IPS-18a (cell line): ENCODE results near the gene TNFRSF21.

Experiments used
- H3K27ac ChIP-seq: one replicate; pipeline ENCODE4 v1.5.1; 2013; ENCODE audit warnings: low read length
- H3K27me3 ChIP-seq: one replicate; pipeline ENCODE4 v1.6.1; 2013; ENCODE audit warnings: mild to moderate bottlenecking, low read length; ENCODE audit not compliant: control insufficient read depth, insufficient read depth
- H3K36me3 ChIP-seq: one replicate; pipeline ENCODE4 v1.6.1; 2013; ENCODE audit warnings: low read depth, low read length; ENCODE audit not compliant: control insufficient read depth
- H3K4me1 ChIP-seq: one replicate; pipeline ENCODE4 v1.6.1; 2013; ENCODE audit warnings: low read depth, low read length; ENCODE audit not compliant: control insufficient read depth
- H3K4me3 ChIP-seq: one replicate; pipeline ENCODE4 v1.5.1; 2013; ENCODE audit warnings: low read length
- H3K9ac ChIP-seq: one replicate; pipeline ENCODE4 v1.6.1; 2013; ENCODE audit warnings: mild to moderate bottlenecking, low read length, moderate library complexity
- H3K9me3 ChIP-seq: one replicate; pipeline ENCODE4 v1.6.1; 2013; ENCODE audit warnings: low read depth, low read length; ENCODE audit not compliant: control insufficient read depth

The TNFRSF21 gene

DNA sequence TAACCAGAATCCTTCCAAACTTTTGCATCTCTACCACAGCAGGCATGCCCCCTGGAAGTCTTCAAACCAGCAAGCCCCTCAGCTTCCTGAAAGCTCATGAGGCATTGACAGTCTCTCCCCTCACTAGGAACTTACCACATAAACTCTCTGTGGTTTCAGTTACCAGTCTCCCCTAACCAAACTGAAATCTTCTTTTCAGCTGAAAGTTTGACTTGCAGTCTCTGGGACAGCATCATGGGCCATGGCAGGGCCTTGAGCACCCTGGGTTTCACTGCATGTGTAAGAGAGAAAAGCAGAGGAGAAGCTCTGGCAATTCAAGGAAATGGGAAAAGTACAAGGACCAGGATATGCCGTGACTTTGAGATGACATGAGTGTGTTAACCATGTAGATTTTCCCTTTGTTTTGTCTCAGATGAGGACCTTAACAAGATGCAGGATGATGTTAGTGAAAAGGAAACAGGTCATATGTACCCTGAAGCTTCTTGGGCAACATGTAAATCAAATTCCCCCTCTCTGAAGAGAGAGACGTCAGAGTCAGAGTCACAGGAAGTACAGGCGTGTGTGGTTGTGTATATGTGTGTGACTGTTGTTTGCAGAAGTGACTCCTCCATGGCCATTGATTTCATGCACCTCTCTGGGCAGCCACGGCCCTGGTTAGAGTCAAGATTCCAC is 106.3 kb downstream of the TNFRSF21 start:
- H3K9ac ChIP-seq = no peak overlapping the region
- H3K9me3 ChIP-seq = no peaks in the 10 kb centered on the region
- no peak overlapping the region for H3K27ac ChIP-seq
- H3K4me3 ChIP-seq = no peak overlapping the region
- H3K27me3 ChIP-seq = no peaks in the 10 kb centered on the region
- H3K4me1 ChIP-seq = no peaks in the 10 kb centered on the region
- H3K36me3 ChIP-seq = no peaks in the 10 kb centered on the region

DNA sequence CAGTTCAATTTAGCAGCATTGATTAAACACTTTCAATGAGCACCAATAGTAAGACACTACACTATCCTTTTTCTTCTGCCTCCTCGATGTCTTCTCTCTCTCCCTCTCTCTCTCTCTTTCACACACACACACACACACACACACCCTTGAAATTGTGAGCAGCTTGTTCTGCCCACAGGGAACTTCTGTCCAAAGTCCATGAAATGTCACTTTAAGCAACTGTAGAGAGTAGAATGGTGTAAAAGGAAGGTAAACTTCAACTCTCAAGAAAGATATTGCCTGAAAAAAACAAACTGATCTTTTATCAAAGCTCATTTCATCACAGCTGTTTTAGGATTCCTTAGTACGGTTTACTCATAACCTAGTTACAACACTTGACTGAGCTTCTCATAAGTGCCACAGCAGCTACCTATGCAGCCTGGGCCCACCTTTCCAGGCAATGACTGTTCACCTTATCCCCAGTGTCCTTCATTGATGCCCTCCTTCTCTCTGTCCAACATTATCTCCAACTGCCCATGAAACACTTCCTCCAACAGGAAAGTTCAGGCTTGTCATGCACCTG is 107.0 kb downstream of the TNFRSF21 start:
- Histone ChIP-seq H3K4me1 (no peaks in the 10 kb centered on the region), H3K4me3 (no peak overlapping the region), H3K27ac (no peak overlapping the region), H3K27me3 (no peaks in the 10 kb centered on the region), H3K9me3 (no peaks in the 10 kb centered on the region), H3K36me3 (no peaks in the 10 kb centered on the region), H3K9ac (no peak overlapping the region)

DNA sequence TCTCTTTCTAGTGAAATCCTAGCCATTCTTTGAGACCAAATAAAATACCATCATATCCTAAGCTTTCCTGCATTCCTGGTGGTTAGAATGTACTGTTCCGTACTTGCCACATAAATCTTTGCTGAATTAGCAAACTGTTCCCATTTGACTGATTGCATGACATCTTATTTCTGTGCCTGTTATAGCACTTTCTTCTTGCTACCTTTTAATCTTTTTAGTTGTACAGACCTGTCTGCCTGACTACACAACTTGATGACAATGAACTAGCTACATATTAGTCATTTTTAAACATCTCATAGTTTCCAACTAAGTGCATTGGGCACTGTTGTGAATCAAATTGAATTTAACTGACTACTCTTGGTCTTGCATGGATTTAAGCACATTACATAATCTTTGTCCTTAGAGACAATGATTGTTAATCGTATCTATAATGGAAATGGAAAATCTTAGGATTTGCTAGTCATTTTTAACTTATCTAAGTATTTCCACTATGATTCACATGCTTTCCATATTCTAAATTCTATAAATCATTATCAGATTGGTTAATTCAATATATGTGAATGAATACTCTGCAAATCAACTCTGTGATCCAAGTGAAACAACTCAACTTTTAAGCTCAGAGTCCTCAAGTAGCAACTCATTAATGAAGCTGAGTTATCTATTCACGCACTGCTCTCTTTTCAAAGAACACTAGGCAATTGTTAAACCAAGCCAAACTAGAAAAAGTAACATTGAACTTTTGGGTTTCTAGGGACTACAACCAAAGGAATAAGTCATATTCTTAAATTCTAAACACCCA is 109.0 kb downstream of the TNFRSF21 start:
- H3K4me3 ChIP-seq = no peak overlapping the region
- no peaks in the 10 kb centered on the region for H3K9me3 ChIP-seq
- H3K4me1 ChIP-seq = no peaks in the 10 kb centered on the region
- no peaks in the 10 kb centered on the region for H3K27me3 ChIP-seq
- no peaks in the 10 kb centered on the region for H3K36me3 ChIP-seq
- no peak overlapping the region for H3K9ac ChIP-seq
- H3K27ac ChIP-seq = no peak overlapping the region

DNA sequence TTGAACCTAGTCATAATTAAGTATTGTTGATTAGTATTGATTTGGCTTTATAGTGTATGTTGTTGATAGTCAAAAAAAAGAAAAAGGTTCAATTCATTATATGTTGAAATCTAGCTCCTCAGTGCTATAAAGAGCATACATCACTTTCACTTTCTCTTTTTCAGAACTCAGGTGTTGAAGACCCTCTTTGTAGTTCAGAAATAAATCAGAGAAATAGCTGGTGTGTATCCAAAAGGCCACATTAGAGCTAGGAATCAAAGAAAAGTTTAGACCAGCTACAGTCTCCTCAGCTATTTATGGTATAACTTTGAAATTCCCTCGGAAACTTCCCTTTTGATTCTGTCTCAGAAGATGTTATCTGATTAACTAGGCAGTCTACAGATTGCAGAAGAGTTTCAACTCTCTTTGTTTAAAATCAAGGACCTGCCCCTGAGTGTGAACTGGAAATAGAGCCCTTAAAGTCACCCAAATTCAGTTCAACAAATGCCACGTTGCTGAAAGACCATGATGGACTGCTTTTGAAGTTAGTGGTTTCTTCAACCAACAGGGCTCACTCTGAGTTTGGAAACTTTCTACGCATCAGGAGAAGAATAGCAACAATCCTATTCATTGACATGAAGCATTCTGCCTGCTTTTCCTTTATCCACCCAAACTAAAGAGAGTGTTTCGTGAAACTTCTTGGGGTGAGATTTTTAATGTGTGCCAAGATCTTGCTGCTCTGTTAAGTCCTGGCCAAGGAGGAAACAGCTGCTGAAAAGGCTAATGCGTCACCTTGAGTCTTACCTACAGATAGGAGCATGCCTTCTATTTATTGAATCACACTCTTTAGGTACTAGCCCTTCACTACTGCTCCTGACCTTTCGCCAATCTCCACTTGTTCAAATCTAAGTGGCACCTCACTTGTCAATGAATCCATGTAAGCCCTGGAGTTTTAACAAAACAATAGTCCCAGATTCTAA is 111.7 kb downstream of the TNFRSF21 start:
- Histone ChIP-seq H3K27ac (no peak overlapping the region), H3K9me3 (no peaks in the 10 kb centered on the region), H3K27me3 (no peaks in the 10 kb centered on the region), H3K4me1 (no peaks in the 10 kb centered on the region), H3K36me3 (no peaks in the 10 kb centered on the region), H3K9ac (no peak overlapping the region), H3K4me3 (no peak overlapping the region)

DNA sequence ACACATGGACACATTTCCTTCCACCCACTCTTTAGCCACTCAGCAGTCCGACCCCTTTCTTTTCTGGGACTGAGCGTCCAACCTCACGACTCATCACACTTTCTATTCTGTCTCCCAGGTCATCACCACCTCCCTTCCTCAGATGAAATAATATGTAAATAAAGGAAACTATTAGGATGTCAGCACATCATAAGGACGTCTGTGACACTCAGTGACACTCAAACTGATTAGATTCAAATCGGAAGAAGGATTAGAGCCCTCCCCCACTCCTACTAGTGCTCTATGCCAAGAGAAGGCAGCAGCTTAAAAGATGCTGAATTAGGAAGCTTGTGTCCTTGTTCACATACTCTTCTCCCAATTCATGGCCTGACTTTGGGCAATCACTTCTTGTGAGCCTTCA is 113.6 kb downstream of the TNFRSF21 start:
- Histone ChIP-seq H3K27me3 (no peaks in the 10 kb centered on the region), H3K4me3 (no peak overlapping the region), H3K4me1 (no peaks in the 10 kb centered on the region), H3K27ac (no peak overlapping the region), H3K9me3 (no peaks in the 10 kb centered on the region), H3K9ac (no peak overlapping the region), H3K36me3 (no peaks in the 10 kb centered on the region)

GRCh38 chr6:47195011-47195650 is 114.6 kb downstream of the TNFRSF21 start:
- no peaks in the 10 kb centered on the region for H3K36me3 ChIP-seq
- H3K4me3 ChIP-seq = no peak overlapping the region
- no peaks in the 10 kb centered on the region for H3K4me1 ChIP-seq
- H3K9ac ChIP-seq = no peak overlapping the region
- H3K27ac ChIP-seq = no peak overlapping the region
- no peaks in the 10 kb centered on the region for H3K27me3 ChIP-seq
- no peaks in the 10 kb centered on the region for H3K9me3 ChIP-seq

DNA sequence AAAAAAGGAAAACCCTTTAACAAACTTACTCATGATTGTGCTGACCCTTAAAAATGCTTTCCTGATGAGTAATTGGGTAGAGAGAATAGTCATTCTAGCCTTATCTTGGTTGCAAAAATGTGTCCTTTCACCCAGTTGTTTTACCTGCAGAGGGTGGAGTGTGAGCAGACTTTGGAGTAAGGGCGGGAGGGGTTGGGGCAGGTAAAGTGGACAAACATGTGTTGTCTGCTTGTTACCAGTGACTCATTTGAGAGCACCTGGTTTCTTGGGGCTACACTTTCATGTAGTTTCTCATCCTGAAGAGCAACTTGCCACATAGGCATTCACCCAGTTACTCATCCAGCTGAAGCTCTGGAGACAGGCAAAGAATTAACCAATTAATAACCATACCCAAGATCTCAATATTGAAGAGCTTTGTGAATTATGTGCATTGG is 121.1 kb downstream of the TNFRSF21 start:
- Histone ChIP-seq H3K4me1 (no peaks in the 10 kb centered on the region), H3K27ac (no peak overlapping the region), H3K9ac (no peak overlapping the region), H3K4me3 (no peak overlapping the region), H3K36me3 (no peaks in the 10 kb centered on the region), H3K27me3 (no peaks in the 10 kb centered on the region), H3K9me3 (no peaks in the 10 kb centered on the region)

DNA sequence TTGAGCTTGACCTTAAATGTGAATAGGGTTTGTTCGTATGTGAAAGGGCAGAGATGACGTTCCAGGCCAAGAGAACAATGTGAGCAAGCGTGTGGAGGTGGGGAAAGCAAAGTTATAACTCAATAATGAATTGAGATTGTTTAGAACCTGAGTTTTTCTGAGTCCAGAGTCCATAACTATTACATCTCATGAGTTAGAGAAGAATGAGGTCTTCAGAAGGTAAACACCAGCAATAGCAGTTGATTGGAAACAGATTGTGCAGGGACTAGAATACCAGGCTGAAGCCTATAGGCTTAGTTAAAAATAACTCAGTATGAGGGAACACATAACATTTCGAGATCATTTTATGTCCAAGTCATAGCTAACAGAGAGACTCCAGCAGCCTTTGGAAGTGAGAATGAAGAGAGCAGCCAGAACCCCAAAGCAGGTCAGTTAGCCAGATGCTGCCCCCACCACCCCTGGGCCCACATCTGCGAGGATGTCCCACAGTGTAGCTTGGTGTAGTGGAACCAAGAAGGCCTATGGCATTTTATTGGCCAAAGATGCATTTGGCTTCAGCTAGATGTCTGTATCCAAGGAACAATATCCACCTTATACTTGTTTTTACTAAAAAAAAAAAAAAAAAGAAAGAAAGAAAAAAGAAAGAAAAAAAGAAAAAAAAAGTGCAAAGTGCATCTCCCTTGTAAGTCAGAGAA is 121.7 kb downstream of the TNFRSF21 start:
- Histone ChIP-seq H3K27ac (no peak overlapping the region), H3K27me3 (no peaks in the 10 kb centered on the region), H3K9me3 (no peaks in the 10 kb centered on the region), H3K9ac (no peak overlapping the region), H3K36me3 (no peaks in the 10 kb centered on the region), H3K4me3 (no peak overlapping the region), H3K4me1 (no peaks in the 10 kb centered on the region)

DNA sequence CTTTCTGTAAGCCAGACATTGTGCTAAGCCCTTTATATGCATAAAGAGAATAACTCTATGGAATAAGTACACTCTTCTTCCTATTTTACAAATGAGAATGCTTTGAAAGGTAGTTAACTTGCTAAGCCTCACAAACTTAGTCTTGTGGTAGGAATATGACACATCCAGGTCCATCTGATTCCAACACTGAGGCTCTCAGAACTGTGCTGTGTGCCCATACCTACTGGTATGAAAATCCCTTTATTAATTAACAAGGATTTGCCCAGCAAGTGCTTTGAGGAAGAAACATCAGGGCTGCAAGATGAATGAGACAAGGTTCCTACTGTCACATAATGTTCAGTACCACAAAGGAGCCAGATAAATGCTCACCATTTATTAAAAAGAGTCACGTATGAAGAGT is 122.6 kb downstream of the TNFRSF21 start:
- no peaks in the 10 kb centered on the region for H3K36me3 ChIP-seq
- H3K4me1 ChIP-seq = no peaks in the 10 kb centered on the region
- no peaks in the 10 kb centered on the region for H3K27me3 ChIP-seq
- no peak overlapping the region for H3K4me3 ChIP-seq
- H3K9me3 ChIP-seq = no peaks in the 10 kb centered on the region
- no peak overlapping the region for H3K9ac ChIP-seq
- H3K27ac ChIP-seq = no peak overlapping the region

- no peak overlapping the region for H3K9ac ChIP-seq
- no peaks in the 10 kb centered on the region for H3K4me1 ChIP-seq
- no peak overlapping the region for H3K27ac ChIP-seq
- H3K9me3 ChIP-seq = no peaks in the 10 kb centered on the region
- H3K36me3 ChIP-seq = no peaks in the 10 kb centered on the region
- no peaks in the 10 kb centered on the region for H3K27me3 ChIP-seq
- no peak overlapping the region for H3K4me3 ChIP-seq
Measured at GRCh38 chr6:47182291-47182957, 127.3 kb downstream of the TNFRSF21 start.
